HG03064 (cell line): ENCODE data around the gene VDR.

Experiments used
- ATAC-seq: cut with Tn5 transposase; IDR thresholded peaks from one replicate; pipeline ENCODE4 v1.9.1; 2021; ENCODE audit warnings: low read depth; ENCODE audit not compliant: unreplicated experiment

Gene VDR

DNA sequence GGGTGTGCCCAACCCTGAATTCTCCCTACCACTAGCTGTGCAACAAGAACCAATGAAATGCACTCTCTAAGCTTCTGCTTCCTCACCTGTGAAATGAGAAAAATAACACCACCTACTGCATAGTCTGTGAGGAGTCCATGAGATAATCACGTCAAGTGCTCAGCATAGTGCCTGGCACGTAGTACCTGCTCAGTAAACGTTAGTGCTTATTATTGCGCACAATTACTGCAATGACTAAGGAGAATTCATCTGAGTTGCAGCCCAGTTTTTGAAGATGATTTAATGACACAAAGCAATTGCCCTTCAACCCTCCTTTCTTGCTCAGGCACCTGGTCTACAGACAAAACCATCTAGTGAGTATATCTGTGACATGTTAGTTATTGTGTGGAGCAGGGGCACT, 8.8 kb downstream of the VDR start:
- ATAC-seq, result no peak

DNA sequence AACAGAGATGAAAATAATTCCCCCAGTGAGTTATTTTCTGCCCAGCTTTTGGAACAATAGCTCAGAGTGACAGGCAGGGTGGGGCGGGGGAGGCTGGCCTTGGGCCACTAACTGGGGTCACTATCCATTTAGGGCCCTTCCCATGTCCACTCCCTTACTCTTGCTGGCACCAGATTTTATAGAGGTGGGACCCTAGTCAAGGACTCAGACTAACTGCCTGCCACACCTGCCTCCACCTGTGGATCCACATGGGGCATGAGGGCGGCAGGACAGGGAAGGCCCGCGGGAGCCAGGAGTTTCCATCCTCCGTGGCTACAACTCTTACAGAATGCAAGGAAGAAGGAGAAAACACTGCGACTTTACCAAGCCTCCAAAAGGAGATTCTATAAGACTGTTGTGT, 10.1 kb downstream of the VDR start:
- no peak for ATAC-seq

DNA sequence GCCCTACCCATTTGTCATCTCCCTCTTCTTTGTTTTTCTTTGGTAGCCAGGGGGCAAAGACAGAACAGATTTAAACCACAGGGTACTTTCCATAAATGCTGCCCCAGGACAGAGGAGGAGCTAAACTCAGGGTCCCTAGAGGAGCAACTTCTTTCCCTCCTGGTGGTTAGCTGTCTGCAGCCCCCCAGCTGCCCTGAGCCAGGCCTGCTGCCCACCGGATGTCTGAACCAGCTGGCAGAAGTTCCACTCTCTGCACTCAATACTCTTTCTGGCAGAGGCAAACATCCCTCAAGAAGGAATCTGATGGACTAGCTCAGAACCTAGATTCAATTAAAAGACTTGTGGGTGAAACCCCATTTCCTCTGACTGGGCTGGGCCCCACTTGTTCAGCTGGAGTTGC, 10.7 kb downstream of the VDR start:
- ATAC-seq, result no peak

DNA sequence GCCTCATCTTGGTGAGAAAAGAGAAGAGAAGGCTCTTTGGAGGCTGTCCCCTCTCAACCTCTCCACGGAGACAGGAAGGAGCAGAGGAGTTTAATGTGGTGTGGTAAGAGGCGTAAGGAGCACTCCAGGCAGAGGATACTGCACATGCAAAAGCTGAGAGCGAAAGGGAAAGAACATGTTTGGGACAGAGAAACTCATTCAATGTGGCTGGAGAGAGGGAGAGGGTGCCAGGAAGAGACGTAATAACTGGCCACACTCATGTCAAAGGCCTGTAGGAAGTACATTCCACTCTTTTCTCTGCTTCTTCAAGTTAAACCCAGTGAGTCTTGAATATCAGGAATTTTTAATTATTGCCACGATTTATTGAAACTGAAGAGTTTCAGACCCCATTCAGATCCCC, 12.0 kb downstream of the VDR start:
- no peak for ATAC-seq

DNA sequence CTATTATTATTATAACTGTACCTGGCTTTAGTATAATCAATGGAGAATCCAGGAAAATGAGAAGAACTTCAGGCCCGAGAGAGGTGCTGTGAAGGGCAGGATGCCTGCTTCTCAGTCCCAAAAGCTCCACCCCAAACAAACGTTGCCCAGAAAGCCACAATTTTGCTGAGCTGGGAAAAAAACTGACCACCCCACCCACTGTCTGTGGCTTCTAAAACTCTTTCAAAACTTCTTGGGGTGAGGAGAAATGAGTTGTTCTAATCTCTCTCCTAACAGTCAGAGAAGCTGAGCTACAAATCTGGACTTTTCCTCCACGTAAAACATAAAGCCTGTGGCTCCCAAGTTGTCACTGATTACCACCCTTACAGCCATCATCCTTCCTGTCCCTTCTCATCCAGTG, 13.4 kb downstream of the VDR start:
- no peak for ATAC-seq

DNA sequence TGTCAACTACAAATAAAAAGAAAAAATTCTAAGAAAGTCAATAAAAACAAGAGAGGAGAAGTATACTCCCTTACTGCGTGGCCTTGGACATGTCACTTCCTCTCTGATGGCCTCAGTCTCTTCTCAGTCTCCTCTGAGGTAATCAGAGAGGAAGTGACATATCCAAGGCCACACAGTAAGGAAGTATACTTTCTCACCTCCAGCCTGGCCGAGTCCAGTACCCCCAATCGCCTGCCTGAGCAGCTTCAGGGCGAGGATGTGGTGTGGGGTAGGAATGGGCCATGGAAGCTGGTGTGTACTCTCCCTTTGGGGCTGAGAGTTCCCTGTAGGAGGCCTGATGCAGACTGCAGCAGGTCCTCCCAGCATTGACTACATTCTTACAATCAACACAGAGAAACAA, 15.8 kb downstream of the VDR start:
- no peak for ATAC-seq

DNA sequence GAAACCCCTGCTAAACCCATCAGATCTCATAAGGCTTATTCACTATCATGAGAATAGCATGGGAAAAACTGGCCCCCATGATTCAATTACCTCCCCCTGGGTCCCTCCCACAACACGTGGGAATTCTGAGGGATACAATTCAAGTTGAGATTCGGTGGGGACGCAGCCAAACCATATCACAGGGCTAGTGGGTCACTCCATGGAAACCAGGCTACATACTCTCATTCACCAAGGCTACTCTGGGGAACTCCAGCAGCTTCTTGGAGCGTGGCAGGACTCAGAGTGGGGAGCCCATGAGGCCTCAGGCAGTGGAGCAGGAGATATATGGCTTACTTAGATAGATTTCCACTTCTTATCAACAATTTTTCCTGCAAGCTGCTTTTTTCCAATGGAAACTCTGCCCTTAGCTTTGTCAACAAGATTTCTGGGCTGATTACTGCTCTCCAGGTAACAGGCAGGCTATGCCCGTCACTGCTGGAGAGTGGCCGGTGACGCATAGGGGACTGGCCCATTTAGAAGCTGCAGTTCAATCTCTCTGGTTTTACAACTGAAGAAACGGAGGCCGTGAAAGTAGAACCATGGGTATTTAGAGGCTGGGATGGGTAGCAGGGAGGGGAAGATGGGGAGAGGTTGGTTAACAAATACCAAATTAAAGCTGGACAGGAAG, 16.5 kb downstream of the VDR start:
- no peak for ATAC-seq

DNA sequence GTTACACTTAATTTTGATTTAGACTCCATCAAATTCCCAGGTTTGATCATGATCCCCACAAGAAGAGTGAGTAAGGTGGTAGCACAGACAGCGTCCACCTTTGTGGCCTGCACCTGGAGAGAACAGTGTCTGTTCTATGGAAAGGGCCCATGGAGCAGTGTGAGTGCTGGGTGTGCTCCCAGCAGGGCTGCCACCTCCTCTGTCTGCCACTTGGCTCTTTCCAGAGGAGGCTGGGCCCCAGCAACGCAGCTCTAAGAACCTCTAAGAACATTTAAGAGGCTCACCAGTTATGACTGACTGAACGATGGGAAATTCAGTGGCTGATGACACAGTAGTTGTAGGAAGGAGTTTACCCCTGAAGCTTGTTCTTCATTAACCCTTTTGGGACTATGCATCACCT, 17.3 kb downstream of the VDR start:
- no peak for ATAC-seq

DNA sequence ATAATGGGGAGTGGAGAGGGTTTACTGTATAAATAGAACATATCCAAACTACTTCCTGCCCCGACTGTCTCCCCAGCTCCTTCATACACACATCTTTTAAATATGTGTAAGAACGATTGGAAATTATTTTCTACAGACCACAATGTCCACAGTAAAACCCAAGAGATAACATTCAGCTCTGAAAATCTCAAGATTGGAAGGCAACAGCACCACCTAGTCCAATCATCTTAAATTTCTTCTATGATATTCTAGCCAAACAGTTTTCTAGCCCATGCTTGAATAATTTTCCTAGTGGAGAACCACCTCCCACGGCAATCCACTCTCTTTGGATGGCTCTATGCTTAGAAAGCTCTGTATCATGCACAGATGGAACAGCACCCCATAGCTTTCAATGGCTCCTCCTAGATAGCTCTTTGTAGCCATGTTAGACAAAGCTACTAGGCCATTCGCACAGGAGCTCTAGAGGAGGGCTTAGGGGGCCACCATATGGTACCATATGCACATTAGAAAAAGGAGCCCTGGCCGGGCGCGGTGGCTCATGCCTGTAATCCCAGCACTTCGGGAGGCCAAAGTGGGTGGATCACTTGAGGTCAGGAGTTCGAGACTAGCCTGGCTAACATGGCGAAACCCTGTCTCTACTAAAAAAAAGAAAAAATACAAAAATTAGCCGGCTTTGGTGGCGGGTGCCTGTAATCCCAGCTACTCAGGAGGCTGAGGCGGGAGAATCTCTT, 18.1 kb downstream of the VDR start:
- no peak for ATAC-seq

DNA sequence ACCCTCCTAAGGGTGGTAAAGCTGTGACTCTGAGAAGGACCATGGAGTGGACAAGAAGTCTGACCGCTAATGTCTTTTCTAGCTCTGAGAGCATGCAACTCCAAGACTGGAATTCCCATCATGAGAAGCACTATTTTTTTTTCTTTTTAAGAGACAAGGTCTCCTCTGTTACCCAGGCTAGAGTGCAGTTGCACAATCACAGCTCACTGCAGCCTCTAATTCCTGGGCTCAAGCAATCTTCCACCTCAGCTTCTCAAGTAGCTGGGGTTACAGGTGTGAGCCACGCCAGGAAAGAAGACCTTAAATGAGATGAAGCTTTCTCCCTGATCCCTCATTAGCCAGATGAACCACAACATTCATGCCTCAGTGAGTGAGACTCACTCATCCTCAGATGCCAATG, 19.2 kb downstream of the VDR start:
- ATAC-seq, result no peak

DNA sequence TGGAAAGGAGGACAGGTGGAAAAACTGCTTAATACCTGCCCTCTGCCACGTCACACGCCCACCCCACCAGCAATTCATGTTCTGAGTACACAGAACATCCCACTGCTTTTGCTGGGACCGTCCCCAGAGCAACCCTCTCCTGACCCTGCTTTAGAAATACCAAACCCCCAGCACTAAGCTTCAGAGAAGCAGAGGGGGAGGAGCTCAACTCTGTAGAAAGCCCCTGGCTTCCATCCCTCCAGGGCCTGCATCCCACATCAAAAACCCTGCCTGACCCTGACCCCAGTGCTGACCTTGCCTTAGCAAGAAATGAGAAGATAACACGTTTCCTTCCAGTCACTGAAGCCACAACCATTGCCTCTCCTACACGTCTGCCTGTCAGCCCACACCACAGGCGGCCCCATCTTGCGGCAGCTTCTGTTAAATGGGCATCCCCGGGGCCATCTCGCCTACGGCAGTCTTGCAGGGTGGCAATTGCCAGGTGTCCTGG, 19.7 kb downstream of the VDR start:
- ATAC-seq, result no peak

DNA sequence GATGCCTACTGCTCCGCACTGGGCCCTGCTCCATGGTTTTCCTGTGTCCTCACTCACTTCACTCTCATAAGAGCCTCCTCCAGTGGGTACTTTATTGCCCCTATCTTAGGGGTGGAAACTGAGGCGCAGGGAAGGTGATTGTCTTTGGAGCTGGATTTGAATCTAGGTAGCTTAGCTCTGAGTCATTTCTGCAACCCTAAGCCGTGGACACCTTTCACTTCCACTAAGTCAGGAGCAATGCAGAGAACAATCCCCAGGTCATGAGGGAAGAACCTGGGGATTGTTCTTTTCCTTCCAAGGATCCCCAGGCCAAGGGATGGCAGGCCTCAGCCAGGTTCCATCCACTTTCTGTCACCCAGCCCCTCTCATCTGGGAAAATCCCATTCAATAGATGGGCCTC, 20.3 kb downstream of the VDR start:
- no peak for ATAC-seq

DNA sequence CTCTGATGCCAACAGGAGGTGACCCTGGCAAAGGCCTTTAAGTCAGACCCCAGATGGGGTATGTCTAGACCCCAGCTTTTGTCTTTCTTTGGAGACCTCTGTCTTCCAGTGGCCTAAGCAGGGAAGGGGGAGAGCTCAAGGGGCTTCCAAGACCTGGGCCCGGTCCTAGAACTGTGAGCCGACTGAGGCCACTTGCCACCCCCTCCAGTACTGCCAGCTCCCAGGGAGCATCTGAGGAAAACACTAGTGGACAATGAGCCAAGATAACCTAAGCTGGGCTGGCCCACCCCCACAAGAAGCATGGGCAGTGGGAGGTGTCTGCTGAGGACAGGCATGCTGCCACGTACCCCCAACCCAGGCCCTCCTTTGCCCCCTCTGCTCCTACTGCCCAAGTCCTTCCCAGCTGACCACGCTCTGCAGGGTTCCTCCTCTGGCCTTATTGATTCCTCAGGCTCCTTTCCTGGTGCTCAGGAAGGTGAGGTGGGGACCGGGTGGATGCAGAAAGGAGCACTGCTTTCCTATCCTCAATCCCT, 21.1 kb downstream of the VDR start:
- no peak for ATAC-seq

DNA sequence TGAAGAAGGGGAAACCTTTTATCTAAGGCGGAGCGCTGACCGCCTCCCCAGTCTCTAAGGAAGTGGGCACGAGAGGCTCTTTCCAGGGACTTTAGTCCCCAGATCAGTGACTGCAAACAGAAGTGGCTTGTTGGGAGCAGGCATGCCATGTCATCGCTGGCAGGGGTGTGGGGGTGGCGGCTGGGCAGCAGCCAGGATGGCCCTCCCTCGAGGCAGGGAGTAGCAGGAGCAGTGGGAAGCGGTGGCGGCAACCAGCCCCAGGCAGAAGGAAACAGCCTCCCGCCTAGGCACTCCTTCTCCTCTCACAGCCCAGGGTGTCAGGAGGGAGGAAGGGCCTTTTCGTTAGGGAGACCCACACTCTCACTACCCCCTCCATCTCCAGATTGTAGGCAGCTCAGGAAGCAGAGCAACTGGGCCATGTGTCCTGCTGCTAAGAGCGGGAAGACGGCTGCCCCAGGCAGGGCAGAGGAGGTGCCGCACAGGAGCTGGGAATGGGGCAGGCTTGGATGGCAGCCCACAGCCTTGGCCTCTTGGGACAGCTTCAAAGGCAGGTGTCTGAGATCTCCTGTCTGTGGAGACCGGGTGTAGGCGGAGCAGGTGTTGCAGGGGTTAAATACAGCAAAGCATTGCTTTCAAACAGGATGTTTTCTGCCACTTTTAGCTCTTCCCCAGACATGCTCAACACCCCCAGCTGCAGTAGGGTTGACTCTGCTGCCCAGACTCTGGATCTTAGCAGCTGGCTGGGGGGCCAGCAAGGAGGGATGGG, 21.8 kb downstream of the VDR start:
- peak; percentile 92 for ATAC-seq

DNA sequence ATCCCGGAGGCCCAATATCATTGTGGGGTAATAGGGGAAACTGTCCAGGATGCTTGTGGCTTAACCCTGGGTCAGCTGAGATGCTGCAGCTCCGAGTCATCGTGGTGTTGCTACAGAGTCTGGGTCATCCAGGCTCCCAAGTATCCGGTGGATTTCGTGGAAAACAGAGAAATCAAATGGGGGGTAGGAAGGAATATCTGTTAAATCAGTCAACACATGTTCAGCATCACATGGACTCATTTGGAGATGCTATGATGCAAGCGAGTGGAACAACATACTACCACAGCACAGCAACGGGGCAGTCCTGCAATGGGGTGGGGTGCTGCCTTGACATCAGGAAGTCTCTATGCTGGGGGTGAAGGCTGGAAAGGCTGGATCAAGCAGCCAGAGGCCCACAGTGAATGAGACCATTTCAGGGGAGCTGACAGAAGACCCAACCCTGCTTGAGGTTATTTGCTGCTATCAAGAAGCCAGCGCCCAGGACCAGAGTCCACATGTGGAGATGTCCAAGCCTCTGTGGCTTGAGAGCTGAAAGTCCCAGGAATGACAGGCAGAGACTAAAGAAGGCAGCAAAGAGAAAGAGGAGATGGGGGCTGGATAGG, 22.9 kb downstream of the VDR start:
- ATAC-seq, result no peak

DNA sequence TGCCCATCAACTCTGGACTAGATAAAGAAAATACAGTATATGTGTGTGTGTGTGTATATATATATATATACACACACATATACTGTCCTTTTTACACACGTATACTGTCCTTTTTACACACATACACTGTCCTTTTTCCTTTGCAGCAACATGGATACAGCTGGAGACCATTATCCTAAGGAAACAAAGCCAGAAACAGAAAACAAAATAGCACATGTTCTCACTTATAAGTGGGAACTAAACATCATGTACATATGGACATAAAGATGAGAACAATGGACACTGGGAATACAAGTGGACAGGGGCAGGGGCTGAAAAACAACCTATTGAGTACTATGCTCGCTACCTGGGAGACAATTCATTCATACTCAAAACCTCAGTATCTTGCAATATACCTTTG, 23.7 kb downstream of the VDR start:
- ATAC-seq, result no peak

DNA sequence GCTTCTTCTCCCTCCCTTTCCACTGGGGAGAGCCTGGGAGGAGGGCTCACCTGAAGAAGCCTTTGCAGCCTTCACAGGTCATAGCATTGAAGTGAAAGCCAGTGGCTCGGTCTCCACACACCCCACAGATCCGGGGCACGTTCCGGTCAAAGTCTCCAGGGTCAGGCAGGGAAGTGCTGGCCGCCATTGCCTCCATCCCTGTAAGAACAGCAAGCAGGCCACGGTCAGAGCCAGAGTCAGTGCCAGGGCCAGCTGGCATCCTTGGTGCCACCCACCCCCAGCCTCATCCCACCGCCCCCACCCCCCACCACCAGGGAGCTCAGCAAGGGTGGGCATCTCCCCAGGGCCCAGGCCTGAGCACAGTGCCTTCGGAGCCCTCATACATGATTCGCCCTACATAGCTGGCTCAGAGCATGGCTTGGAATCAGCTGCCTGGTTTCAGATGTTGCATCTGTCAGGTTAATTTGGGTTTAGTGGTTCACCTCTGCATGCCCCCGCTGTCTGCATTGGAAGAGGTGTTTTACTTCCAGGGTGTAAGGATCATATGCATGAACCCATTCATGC, 25.8 kb downstream of the VDR start:
- ATAC-seq, result no peak

DNA sequence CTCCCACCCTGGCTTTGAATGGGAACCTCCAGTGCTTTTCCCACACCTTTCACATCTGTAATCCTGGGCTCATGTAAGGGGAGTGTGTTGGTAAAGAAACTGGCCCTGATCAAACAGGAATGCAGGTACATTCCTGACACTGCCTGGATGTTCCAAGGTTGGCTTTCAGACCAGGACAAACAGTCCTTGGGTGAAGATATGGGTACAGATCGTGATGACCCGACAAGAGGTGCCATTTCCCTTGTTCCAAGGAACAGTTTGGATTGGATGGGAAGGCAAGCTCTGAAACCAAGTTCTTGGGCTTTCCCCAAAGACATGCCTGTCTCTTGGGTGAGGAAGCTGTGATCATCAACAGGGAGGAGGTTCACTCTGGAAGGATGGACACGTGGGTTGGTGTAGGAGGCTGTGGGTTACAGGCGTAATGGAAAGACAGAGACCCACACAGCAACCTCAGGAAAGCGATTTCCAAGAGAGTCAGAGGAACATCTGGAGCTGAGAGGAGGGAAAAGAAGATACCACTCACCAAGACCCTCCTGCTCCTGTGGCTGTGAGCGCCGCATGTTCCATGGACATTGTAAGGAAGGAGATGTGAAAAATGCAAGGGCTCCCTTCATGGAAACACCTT, 26.4 kb downstream of the VDR start:
- no peak for ATAC-seq

DNA sequence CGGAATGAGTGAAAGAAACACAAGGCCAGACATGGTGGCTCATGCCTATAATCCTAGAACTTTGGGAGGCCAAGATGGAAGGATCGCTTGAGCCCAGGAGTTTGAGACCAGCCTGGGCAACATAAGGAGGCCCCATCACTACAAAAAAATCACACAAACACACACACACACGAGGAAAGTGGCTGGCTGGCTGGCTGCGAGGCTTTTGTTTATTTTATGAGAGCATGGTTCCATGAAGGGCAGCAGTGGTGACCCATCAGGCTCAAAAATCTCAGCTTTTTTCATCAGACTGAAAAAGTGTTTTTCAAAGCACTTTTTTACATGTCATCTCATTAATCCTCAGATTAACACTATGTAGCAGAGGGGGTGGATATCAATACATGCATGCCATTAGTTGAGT, 27.7 kb downstream of the VDR start:
- no peak for ATAC-seq

DNA sequence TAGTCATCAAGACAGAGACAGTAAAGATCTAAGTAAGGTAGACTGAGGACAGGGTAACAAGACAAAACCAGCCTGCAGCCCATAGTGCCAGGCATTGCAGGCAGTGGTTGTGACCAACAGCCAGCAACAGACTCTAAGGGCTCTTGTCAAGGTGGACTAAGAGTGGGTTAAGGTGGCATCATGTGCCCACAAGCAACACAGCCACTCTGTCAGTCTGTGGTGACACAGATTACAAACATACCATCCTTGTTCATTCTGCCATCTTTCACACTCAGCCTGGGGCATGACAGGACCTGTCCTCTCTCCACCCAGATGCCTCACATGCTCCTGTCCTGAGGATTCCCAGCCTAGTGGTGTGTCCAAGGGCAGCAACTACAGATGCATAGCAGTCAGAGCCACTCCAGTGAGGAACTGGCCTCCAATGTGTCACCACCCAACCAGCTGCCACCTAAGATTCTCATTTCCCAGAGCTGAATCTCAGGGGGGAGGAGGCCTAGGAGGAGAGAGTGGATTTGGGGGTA, 28.3 kb downstream of the VDR start:
- no peak for ATAC-seq
